Panc1 (cell line): ENCODE data around the gene TWNK.
A peak's percentile ranks its signal among the peaks of the same experiment; 100 is the strongest.

Source experiments
- CTCF ChIP-seq: fragments of 450-650 bp; IDR thresholded peaks from 2 replicates; pipeline ENCODE4 v1.5.1; 2017; ENCODE audit warnings: mild to moderate bottlenecking
- POLR2AphosphoS5 ChIP-seq: IDR thresholded peaks from 2 replicates; pipeline ENCODE4 v1.6.1; 2012; ENCODE audit warnings: mild to moderate bottlenecking, low read depth, low read length, moderate library complexity
- SIN3A ChIP-seq: IDR thresholded peaks from 2 replicates; pipeline ENCODE4 v1.6.1; 2012; ENCODE audit warnings: low read depth, mild to moderate bottlenecking, low read length, moderate library complexity, borderline replicate concordance; ENCODE audit not compliant: insufficient read depth
- TCF7L2 ChIP-seq: IDR thresholded peaks from 2 replicates; pipeline ENCODE4 v1.6.1; 2011; ENCODE audit warnings: mild to moderate bottlenecking, low read depth, low read length, inconsistent platforms
- TF ChIP-seq, protein P1 (sequence below), 2 experiments: IDR thresholded peaks; 2 replicates each; pipeline ENCODE4 v1.6.1; 2011 to 2012; ENCODE audit warnings: low read depth in 2 of 2, control low read depth in 1 of 2, low read length in 1 of 2, mild to moderate bottlenecking in 1 of 2, moderate library complexity in 1 of 2; ENCODE audit not compliant: insufficient read depth in 1 of 2

GRCh38 chr10:101007915-101008822 is 20.8 kb downstream of the TWNK start:
- no peak for TF ChIP-seq CTCF
- no peak for TF ChIP-seq SIN3A
- 0 out of 2 replicates have a peak, but pooled peaks have one; percentile 37 for TF ChIP-seq POLR2AphosphoS5
- TF ChIP-seq, protein P1, sequence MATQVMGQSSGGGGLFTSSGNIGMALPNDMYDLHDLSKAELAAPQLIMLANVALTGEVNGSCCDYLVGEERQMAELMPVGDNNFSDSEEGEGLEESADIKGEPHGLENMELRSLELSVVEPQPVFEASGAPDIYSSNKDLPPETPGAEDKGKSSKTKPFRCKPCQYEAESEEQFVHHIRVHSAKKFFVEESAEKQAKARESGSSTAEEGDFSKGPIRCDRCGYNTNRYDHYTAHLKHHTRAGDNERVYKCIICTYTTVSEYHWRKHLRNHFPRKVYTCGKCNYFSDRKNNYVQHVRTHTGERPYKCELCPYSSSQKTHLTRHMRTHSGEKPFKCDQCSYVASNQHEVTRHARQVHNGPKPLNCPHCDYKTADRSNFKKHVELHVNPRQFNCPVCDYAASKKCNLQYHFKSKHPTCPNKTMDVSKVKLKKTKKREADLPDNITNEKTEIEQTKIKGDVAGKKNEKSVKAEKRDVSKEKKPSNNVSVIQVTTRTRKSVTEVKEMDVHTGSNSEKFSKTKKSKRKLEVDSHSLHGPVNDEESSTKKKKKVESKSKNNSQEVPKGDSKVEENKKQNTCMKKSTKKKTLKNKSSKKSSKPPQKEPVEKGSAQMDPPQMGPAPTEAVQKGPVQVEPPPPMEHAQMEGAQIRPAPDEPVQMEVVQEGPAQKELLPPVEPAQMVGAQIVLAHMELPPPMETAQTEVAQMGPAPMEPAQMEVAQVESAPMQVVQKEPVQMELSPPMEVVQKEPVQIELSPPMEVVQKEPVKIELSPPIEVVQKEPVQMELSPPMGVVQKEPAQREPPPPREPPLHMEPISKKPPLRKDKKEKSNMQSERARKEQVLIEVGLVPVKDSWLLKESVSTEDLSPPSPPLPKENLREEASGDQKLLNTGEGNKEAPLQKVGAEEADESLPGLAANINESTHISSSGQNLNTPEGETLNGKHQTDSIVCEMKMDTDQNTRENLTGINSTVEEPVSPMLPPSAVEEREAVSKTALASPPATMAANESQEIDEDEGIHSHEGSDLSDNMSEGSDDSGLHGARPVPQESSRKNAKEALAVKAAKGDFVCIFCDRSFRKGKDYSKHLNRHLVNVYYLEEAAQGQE (IDR thresholded peaks at IDR 0.05; ENCODE audit: insufficient read depth in 1 of 2, low read depth in 2 of 2, low read length in 1 of 2), result no peak
- TF ChIP-seq TCF7L2, result no peak
